B cell (primary cell): ENCODE results near the gene ADAMTS13. TPM values are rescaled to one million over a fixed set of nuclear protein-coding genes. Genes with fewer than 3 reads are reported as not detected.
A peak's percentile ranks its signal among the peaks of the same experiment; 100 is the strongest.

Source experiments
- ATAC-seq: fragments of 200-7000 bp; cut with Tn5 transposase; one replicate; pipeline ENCODE4 v1.10.0; 2021; ENCODE audit warnings: low read depth, mild to moderate bottlenecking, moderate number of reproducible peaks, moderate library complexity
- CTCF ChIA-PET: fragments of 350-600 bp; sonication (Branson Sonifier 250); formaldehyde crosslinking; loops from one replicate; lab custom pipeline; 2021; ENCODE audit warnings: antibody characterized with exemption, inconsistent platforms; lab: Charles Lee
- POLR2A ChIA-PET: fragments of 350-600 bp; sonication (Branson Sonifier 250); formaldehyde crosslinking; loops from one replicate; lab custom pipeline; 2021; ENCODE audit warnings: antibody characterized with exemption; lab: Charles Lee
- DNase-seq: peaks from one replicate; pipeline ENCODE4 v3.0.0; 2013
- H2AFZ ChIP-seq: 2 replicates; pipeline ENCODE4 v1.6.1; 2012; ENCODE audit warnings: mild to moderate bottlenecking, low read depth, low read length; ENCODE audit not compliant: insufficient read depth, poor library complexity, severe bottlenecking
- H3K27ac ChIP-seq, 2 donors: 1 replicate in 1 of 2; 2 replicates in 1 of 2; pipeline ENCODE4 v1.5.1; 2012 to 2013; ENCODE audit warnings: low read length in 2 of 2, mild to moderate bottlenecking in 2 of 2, moderate library complexity in 1 of 2
- H3K27me3 ChIP-seq, 4 experiments: fragments of 200-600 bp in 1 of 4; sonication (generic) in 1 of 4; replicated peaks in 1 of 4; 1 replicate in 2 of 4; 2 replicates in 2 of 4; pipeline versions ENCODE4 v1.6.1 to v1.7.0; 2013 to 2016; ENCODE audit warnings: low read length in 3 of 4, mild to moderate bottlenecking in 2 of 4, mixed read lengths in 1 of 4, moderate library complexity in 1 of 4; ENCODE audit not compliant: insufficient read depth in 4 of 4, control insufficient read depth in 3 of 4; ENCODE audit errors: control extremely low read depth in 1 of 4
- H3K36me3 ChIP-seq, 2 experiments: replicated peaks in 1 of 2; 1 replicate in 1 of 2; 2 replicates in 1 of 2; pipeline versions ENCODE4 v1.6.1 to v1.7.1; 2013; ENCODE audit warnings: low read length in 1 of 2; ENCODE audit not compliant: insufficient read depth in 2 of 2, control insufficient read depth in 1 of 2; ENCODE audit errors: control extremely low read depth in 1 of 2, extremely low read depth in 1 of 2
- H3K4me1 ChIP-seq, 2 donors: fragments of 200-600 bp in 1 of 2; sonication (generic) in 1 of 2; 1 replicate in 1 of 2; 2 replicates in 1 of 2; pipeline versions ENCODE4 v1.5.1 to v1.6.1; 2013 to 2017; ENCODE audit warnings: low read length in 2 of 2; ENCODE audit not compliant: control insufficient read depth in 2 of 2, insufficient read depth in 2 of 2
- H3K4me2 ChIP-seq: replicated peaks from 2 replicates; pipeline ENCODE3; 2012; ENCODE audit warnings: mild to moderate bottlenecking, low read depth, low read length; ENCODE audit not compliant: poor library complexity, severe bottlenecking
- H3K4me3 ChIP-seq, 5 experiments: fragments of 200-600 bp in 1 of 5; sonication (generic) in 1 of 5; 1 replicate in 3 of 5; 2 replicates in 2 of 5; pipeline versions ENCODE4 v1.5.1 to v1.7.0; 2011 to 2016; ENCODE audit warnings: low read length in 4 of 5, mild to moderate bottlenecking in 4 of 5, low read depth in 2 of 5, control low read depth in 1 of 5, moderate library complexity in 1 of 5; ENCODE audit not compliant: insufficient read depth in 1 of 5; ENCODE audit errors: control extremely low read depth in 1 of 5, extremely low read depth in 1 of 5
- H3K79me2 ChIP-seq: fragments of 200-600 bp; sonication (generic); one replicate; pipeline ENCODE4 v1.6.0; 2016; ENCODE audit warnings: low read length; ENCODE audit not compliant: control insufficient read depth, insufficient read depth
- H3K9ac ChIP-seq: fragments of 200-600 bp; sonication (generic); 2 replicates; pipeline ENCODE4 v1.6.1; 2017; ENCODE audit warnings: mild to moderate bottlenecking, low read length, moderate library complexity
- H3K9me3 ChIP-seq, 3 donors: one replicate each; pipeline versions ENCODE4 v1.6.1 to v1.7.1; 2013; ENCODE audit warnings: low read length in 2 of 3; ENCODE audit not compliant: control insufficient read depth in 2 of 3, insufficient read depth in 1 of 3; ENCODE audit errors: control extremely low read depth in 1 of 3
- H4K20me1 ChIP-seq: 2 replicates; pipeline ENCODE4 v1.6.0; 2012; ENCODE audit warnings: mild to moderate bottlenecking, low read length; ENCODE audit not compliant: insufficient read depth, control insufficient read depth, poor library complexity, severe bottlenecking
- H3K27ac Mint-ChIP-seq: one replicate; pipeline ENCODE4 v1.8.0; 2021; ENCODE audit warnings: mixed read lengths
- H3K27me3 Mint-ChIP-seq: one replicate; pipeline ENCODE4 v1.8.0; 2021; ENCODE audit warnings: mixed read lengths
- H3K4me1 Mint-ChIP-seq: one replicate; pipeline ENCODE4 v1.8.0; 2021; ENCODE audit warnings: mixed read lengths
- H3K4me3 Mint-ChIP-seq: one replicate; pipeline ENCODE4 v1.8.0; 2021; ENCODE audit warnings: mixed read lengths
- H3K9me3 Mint-ChIP-seq: one replicate; pipeline ENCODE4 v1.8.0; 2022; ENCODE audit warnings: mixed read lengths; ENCODE audit not compliant: insufficient read depth
- CTCF ChIP-seq: fragments of 200-600 bp; IDR thresholded peaks from one replicate; pipeline ENCODE4 v1.8.0; 2022; ENCODE audit warnings: antibody characterized with exemption, mild to moderate bottlenecking
- EZH2 ChIP-seq: IDR thresholded peaks from 2 replicates; pipeline ENCODE4 v1.6.1; 2012; ENCODE audit warnings: borderline replicate concordance, low read depth, mild to moderate bottlenecking, moderate library complexity, low read length; ENCODE audit not compliant: insufficient read depth, poor library complexity, severe bottlenecking
- WGBS: methylation state at CpG from one replicate; pipeline ENCODE4 v1.1.5; 2013; ENCODE audit warnings: missing lambda C conversion rate; ENCODE audit not compliant: insufficient coverage; 5-methylcytosine and 5-hydroxymethylcytosine counted together
- intact Hi-C: fragments of 100-400 bp; cut with micrococcal nuclease; formaldehyde crosslinking; loops from one replicate; pipeline ENCODE4 v1.10.0; 2022
- polyA plus RNA-seq: library from polyadenylated mRNA; depleted of rRNA; stranded (reverse); fragments of >200 nt; gene quantifications from 2 replicates; pipeline ENCODE4 v1.2.3, GENCODE V29; 2012
- total RNA-seq, 2 donors: library from RNA; stranded (reverse); fragments of 120-200 nt in 1 of 2; gene quantifications; 1 replicate in 1 of 2; 2 replicates in 1 of 2; pipeline versions ENCODE4 v1.2.3 to v1.2.4, GENCODE V29; 2013 to 2022

Gene ADAMTS13
- total and polyA plus RNA-seq, 2 donors (not counting 1 experiment from before 2014, with no cell fraction given): 2.5 to 5.7 TPM

- H3K9me3 ChIP-seq: no peaks in the 10 kb centered on the region
- no peaks in the 10 kb centered on the region for H3K9me3 Mint-ChIP-seq
- H2AFZ ChIP-seq: no peak overlapping the region
- H3K4me3 ChIP-seq: peak overlapping the region in 1 of 5 experiments; percentile 83
- no peak for TF ChIP-seq CTCF
- peaks cover 33% of the 10 kb centered on the region for H3K79me2 ChIP-seq
- no peaks in the 10 kb centered on the region for H3K27me3 Mint-ChIP-seq
- peak overlapping the region; percentile 82 for H3K9ac ChIP-seq
- CTCF ChIA-PET: interaction anchor here (1.1 to 2.8 kb wide), 3 partner anchors 8 to 16 kb away, joined by 3 to 7 read pairs (median 5); no protein-coding TSS in a partner anchor
- H3K4me2 ChIP-seq: peak overlapping the region; percentile 94
- H3K27ac ChIP-seq: no peak overlapping the region
- H4K20me1 ChIP-seq: peaks cover 60% of the 10 kb centered on the region
- H3K4me3 Mint-ChIP-seq: peak overlapping the region; percentile 16
- H3K36me3 ChIP-seq: peaks cover 0 to 54% of the 10 kb centered on the region in 2 experiments
- peaks cover 33% of the 10 kb centered on the region for H3K4me1 Mint-ChIP-seq
- no peak for ATAC-seq
- H3K27ac Mint-ChIP-seq: no peak overlapping the region
- POLR2A ChIA-PET: no interaction called here
- peaks cover 31 to 62% of the 10 kb centered on the region in 2 donors for H3K4me1 ChIP-seq
- intact Hi-C loops: loop anchor here (5.0 to 10.0 kb wide), 2 partner anchors 130 to 362 kb away; partner anchors contain the start of genes MED22 and RPL7A
- no peaks in the 10 kb centered on the region for H3K27me3 ChIP-seq
- no peak for DNase-seq
- 95% methylated on average over 21 of the region's 21 CpGs for WGBS
Observed at GRCh38 chr9:133476941-133477340, 54.8 kb downstream of the ADAMTS13 start.

GRCh38 chr9:133477461-133477860 lies 55.3 kb downstream of the ADAMTS13 start:
- ATAC-seq (no peak), DNase-seq (no peak)
- Histone ChIP-seq H3K4me1 (peaks cover 31 to 62% of the 10 kb centered on the region in 2 donors), H3K27ac (peak overlapping the region; percentile 3 to 78), H3K27me3 (no peaks in the 10 kb centered on the region), H2AFZ (no peak overlapping the region), H3K79me2 (peaks cover 33% of the 10 kb centered on the region), H4K20me1 (peaks cover 54% of the 10 kb centered on the region), H3K4me3 (peak overlapping the region in 3 of 5 experiments; percentile 74 to 83 (median 82)), H3K4me2 (peak overlapping the region; percentile 94), H3K9ac (peak overlapping the region; percentile 82), H3K36me3 (peaks cover 0 to 50% of the 10 kb centered on the region in 2 experiments), H3K9me3 (no peaks in the 10 kb centered on the region)
- TF ChIP-seq EZH2 (no peak), CTCF (no peak)
- Mint-ChIP-seq H3K9me3 (no peaks in the 10 kb centered on the region), H3K27me3 (no peaks in the 10 kb centered on the region), H3K4me3 (peak overlapping the region; percentile 89), H3K4me1 (peaks cover 33% of the 10 kb centered on the region), H3K27ac (peak overlapping the region; percentile 90)
- ChIA-PET CTCF (interaction anchor here (1.0 to 2.8 kb wide), 5 partner anchors 9 to 292 kb away, joined by 3 to 7 read pairs (median 5); no protein-coding TSS in a partner anchor), POLR2A (interaction anchor here (0.7 to 2.6 kb wide), 2 partner anchors 17 to 1758 kb away, joined by 3 to 28 read pairs; partner anchors contain the start of gene CACFD1)
- intact Hi-C loops: loop anchor here (5.0 to 10.0 kb wide), 2 partner anchors 130 to 363 kb away; partner anchors contain the start of genes MED22 and RPL7A
- WGBS: no CpG with 5 or more reads among the region's 4 CpGs
